ENCODE results near the gene MGAT5B.

Gene MGAT5B

GRCh38 chr17:76904116-76904515 is 35.9 kb downstream of the MGAT5B start:
- no peak for DNase-seq (ENCODE audit: low read depth in 2 of 2)

DNA sequence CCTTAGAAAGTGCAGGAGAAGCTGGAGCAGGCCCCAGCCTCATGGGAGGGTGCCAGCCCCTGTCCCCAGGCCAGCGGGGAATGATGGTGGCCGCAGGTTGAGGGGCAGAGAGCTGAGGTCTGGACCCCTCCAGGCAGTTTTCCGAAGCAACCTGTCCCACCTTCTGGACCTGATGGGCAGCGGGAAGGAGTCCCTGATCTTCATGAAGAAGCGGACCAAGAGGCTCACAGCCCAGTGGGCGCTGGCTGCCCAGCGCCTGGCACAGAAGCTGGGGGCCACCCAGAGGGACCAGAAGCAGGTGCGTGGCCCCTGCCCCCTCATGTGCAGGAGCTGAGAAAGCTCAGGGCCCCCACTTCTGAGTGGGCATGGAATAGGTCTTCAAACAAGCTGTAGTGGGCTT is 36.8 kb downstream of the MGAT5B start:
- DNase-seq (ENCODE audit: low read depth in 2 of 2), result no peak

- DNase-seq (ENCODE audit: low read depth in 2 of 2), result no peak
These were observed 37.6 kb downstream of the MGAT5B start for GRCh38 chr17:76905836-76906235.

DNA sequence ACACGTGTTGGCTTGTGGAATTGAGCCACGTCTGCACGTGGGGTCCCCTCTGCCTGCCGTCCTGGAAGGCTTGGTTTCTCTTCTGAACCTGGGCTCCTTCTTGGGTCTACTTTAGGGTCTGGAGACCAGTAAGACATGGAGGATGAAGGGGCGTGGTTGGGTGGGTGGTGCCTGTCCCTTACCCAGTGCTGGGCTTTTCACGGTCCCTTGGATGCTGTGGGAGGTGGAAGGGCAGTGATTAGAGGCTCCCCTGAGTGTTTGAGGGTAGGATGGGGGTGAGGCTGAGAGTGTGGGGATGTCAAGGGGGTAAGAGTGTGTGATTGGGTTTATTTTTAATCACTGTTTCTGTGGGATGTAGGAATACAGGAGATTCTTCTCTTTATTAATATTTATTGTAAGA is 38.3 kb downstream of the MGAT5B start:
- no peak for DNase-seq (ENCODE audit: low read depth in 2 of 2)

- DNase-seq (ENCODE audit: low read depth in 2 of 2), result no peak
These were observed 39.1 kb downstream of the MGAT5B start for GRCh38 chr17:76907352-76907751.

GRCh38 chr17:76909971-76910760 is 42.0 kb downstream of the MGAT5B start:
- DNase-seq (ENCODE audit: low read depth in 2 of 2), result peak in 1 of 2 donors; percentile 13

DNA sequence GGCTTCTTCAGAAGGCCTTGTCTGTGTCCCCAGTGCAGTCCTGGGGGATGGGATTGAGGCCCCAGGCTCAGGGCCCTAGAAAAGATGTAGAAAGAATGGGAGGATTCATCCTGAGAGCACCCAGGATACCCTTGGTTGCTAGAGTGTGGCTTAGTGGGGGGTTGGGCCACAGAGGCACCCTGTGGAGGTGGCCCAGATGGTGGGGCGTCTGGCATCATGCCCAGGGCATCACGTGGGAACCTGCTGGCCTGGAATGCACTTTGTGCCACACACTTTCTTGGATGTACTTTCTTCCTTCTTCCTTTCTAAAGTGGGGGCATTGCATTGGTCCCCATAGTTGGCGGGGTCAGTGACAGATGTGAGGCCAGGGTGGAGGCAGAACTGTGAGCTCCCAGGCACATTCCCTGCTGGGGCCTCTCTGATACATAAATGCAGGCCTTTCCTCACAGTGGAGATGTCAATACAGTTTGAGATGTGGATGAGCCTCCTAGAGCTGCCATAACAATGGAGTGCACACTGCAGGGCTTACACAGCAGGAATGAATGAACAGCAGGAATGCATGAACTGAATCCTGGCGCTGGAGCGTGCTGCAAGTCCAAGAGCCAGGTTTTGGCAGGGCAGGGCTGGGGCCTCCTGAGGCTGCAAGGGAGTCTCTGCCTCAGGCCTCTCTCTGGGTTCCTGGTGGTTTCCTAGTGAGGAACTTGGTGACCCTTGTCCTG is 43.3 kb downstream of the MGAT5B start:
- DNase-seq (ENCODE audit: low read depth in 2 of 2), result no peak

DNA sequence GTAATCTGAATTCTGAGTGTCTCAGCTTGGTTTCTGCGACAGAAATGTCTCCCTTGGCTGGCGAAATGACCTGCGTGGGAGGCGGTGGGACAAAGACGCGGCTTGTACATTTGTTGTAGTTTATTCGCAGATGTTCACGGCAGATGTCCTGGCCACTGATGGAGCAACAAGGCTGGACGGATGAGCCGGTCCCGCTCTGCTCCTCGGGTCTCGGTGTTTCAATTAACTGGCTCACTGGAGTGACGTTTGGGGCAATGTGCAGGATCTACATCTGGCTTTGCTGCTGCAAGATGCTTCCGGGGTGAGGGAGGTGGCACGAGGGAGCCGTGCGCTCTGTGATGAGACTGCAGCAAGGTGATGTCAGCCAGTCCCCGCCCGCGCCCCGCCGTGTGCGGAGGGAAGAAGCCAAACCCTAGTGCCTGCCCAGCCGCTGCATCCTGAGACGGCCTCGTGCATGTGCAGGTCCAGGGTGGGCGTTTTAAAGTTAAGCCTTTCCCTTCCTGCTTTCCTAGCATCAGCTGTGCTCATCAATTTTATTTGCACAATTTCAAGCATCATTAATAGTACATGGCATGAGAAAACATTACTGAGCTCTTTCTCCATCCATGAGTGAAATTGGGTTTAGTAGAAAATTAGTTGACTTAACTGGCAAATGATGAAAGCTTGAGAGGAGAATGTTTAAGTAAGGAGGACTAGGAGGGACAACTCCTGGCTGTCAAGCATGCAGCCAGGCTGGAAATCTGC is 44.4 kb downstream of the MGAT5B start:
- DNase-seq (ENCODE audit: low read depth in 2 of 2), result no peak

GRCh38 chr17:76914937-76915336 is 46.7 kb downstream of the MGAT5B start:
- no peak for DNase-seq (ENCODE audit: low read depth in 2 of 2)

GRCh38 chr17:76915840-76916510 is 47.8 kb downstream of the MGAT5B start:
- DNase-seq (ENCODE audit: low read depth in 2 of 2), result no peak

DNA sequence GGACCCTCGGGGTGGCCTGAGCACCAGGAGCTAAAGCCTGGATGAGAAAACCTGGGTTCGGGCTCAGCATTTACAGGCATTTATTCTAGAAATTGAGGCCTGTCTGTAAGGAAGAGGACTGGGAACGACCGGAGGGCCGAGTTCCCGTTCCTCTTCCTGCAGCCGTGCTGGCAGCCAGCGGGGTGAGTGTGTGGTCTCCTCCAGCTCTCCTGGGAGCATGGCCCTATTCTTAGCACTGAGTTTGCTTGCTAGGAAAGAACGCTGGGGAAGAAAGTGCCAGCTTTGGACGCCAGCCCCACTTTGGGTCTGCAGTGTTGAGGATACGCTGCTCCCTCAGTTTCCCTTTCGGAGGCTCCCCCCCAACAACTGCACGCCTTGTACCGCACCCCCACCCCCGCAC is 49.6 kb downstream of the MGAT5B start:
- DNase-seq (ENCODE audit: low read depth in 2 of 2), result no peak

- no peak for DNase-seq (ENCODE audit: low read depth in 2 of 2)
These were observed 50.6 kb downstream of the MGAT5B start for GRCh38 chr17:76918811-76919210.

GRCh38 chr17:76920364-76921139 is 52.3 kb downstream of the MGAT5B start:
- no peak for DNase-seq (ENCODE audit: low read depth in 2 of 2)

DNA sequence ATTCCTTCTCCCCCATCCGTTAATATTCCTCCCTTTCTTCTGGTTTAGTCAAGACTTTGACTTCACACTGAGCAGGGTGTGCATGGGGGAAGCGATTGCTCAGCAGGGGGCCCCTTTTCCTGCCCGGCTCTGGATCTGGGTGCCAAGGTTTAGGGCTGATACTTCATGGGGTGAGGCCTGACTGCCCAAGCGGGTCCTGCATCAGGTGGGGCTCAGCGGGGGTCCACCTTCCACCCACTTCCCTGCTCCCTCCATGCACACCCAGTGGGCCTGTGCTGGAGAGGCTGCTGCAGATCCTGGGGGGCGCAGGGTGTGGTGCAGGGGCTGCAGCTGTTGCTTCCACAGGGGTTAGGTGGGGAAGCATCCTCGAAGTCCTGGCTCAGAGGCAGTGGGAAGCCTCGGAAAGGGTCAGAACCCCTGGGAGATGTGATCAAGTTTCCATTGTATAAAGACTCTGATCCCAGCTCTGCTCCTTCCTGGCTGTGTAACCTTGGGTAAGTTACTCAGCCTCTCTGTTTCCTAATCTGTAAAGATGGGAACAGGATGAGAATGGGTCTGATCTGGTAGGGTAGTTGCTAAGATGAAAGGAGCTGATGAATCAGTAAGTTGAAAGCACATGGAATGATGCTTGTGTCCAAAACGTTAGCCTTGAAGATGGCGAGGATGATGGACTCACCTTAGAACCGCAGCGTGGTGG is 53.3 kb downstream of the MGAT5B start:
- no peak for DNase-seq (ENCODE audit: low read depth in 2 of 2)

- no peak for DNase-seq (ENCODE audit: low read depth in 2 of 2)
These were observed 53.9 kb downstream of the MGAT5B start for GRCh38 chr17:76922084-76922483.

- DNase-seq (ENCODE audit: low read depth in 2 of 2), result no peak
These were observed 54.8 kb downstream of the MGAT5B start for GRCh38 chr17:76922967-76923366.

- no peak for DNase-seq (ENCODE audit: low read depth in 2 of 2)
These were observed 55.3 kb downstream of the MGAT5B start for GRCh38 chr17:76923491-76923890.

GRCh38 chr17:76924345-76925342 is 56.4 kb downstream of the MGAT5B start:
- DNase-seq (ENCODE audit: low read depth in 2 of 2), result no peak

- no peak for DNase-seq (ENCODE audit: low read depth in 2 of 2)
These were observed 57.3 kb downstream of the MGAT5B start for GRCh38 chr17:76925441-76925891.
